ENCODE data around the gene NUDT1.

NUDT1 gene

DNA sequence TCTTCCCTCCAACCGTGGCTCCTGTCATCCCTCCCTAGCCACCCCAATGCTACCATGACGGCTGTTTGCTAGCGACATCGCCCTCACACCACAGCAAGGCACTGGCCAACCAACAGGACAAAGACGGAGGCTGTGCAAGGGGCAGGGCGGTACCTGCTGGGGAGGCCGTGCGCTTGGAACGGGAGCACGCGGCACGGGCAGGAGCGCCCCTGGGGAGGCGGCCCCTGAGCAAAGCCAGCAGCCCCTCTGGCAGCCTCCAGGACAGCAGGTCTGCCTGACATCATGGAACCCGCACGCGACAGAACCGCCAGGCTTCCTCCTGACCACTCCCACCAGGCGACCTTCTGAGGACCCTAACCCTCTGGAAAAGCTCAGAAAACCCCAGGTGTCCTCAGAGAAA, 22.0 kb upstream of the NUDT1 start:
- Histone ChIP-seq H3K36me3 (ENCODE audit: insufficient read depth, low read length) (peaks cover 73% of the 10 kb centered on the region), H3K9me2 (ENCODE audit: low read depth, low read length) (no peaks in the 10 kb centered on the region)

DNA sequence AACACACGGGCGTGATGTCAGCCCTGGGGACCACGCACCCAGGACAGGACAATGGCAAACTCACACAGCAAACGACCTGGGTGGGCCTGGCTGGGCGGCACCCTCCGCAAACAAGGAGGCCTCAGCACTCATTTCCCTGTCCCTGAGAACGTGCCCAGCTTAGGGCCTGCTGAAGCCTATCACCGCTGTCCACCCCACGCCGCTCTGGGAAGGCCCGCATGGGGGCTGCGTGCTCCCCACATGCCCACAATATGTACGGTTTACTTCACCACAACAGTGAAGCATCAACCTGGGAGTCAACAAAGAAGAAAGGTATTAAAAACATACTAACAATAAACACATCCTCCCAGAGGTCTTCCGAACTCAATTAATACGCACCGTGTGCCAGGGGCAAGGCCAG, 21.5 kb upstream of the NUDT1 start:
- TF ChIP-seq EZH2 (IDR thresholded peaks at IDR 0.05; ENCODE audit: borderline replicate concordance, low read length) (no peak), CTCF (IDR thresholded peaks at IDR 0.05; ENCODE audit: low read length) (no peak)
- no peak overlapping the region for H3K9ac ChIP-seq (ENCODE audit: low read length)
- no peaks in the 10 kb centered on the region for H4K20me1 ChIP-seq (ENCODE audit: insufficient read depth, low read length)
- H3K27me3 ChIP-seq (ENCODE audit: insufficient read depth, low read length) = no peaks in the 10 kb centered on the region
- H3K9me3 ChIP-seq (ENCODE audit: low read length) = no peaks in the 10 kb centered on the region
- no peak overlapping the region for H3K4me2 ChIP-seq (ENCODE audit: low read length)
- no peak overlapping the region for H2AFZ ChIP-seq (ENCODE audit: low read length)
- H3K27ac ChIP-seq (ENCODE audit: low read depth, low read length, poor library complexity, severe bottlenecking) = no peak overlapping the region
- no peaks in the 10 kb centered on the region for H3K4me1 ChIP-seq (ENCODE audit: insufficient read depth, low read length, severe bottlenecking)
- no peak overlapping the region for H3K4me3 ChIP-seq (ENCODE audit: low read depth, low read length, poor library complexity, severe bottlenecking)
- H3K9me2 ChIP-seq (ENCODE audit: low read depth, low read length) = no peaks in the 10 kb centered on the region
- H3F3A ChIP-seq (ENCODE audit: insufficient read depth, low read length) = no peaks in the 10 kb centered on the region
- peaks cover 75% of the 10 kb centered on the region for H3K36me3 ChIP-seq (ENCODE audit: insufficient read depth, low read length)
- no peaks in the 10 kb centered on the region for H3K79me2 ChIP-seq (ENCODE audit: insufficient read depth, low read length)

More for the DNA sequence above, 22.0 kb upstream of the NUDT1 start:
- Histone ChIP-seq H3K4me2 (ENCODE audit: low read length) (no peak overlapping the region), H4K20me1 (ENCODE audit: insufficient read depth, low read length) (no peaks in the 10 kb centered on the region), H3K4me3 (ENCODE audit: low read depth, low read length, poor library complexity, severe bottlenecking) (no peak overlapping the region), H3K9me3 (ENCODE audit: low read length) (no peaks in the 10 kb centered on the region), H3F3A (ENCODE audit: insufficient read depth, low read length) (no peaks in the 10 kb centered on the region), H2AFZ (ENCODE audit: low read length) (no peak overlapping the region), H3K9ac (ENCODE audit: low read length) (no peak overlapping the region), H3K4me1 (ENCODE audit: insufficient read depth, low read length, severe bottlenecking) (no peaks in the 10 kb centered on the region), H3K27me3 (ENCODE audit: insufficient read depth, low read length) (no peaks in the 10 kb centered on the region), H3K79me2 (ENCODE audit: insufficient read depth, low read length) (no peaks in the 10 kb centered on the region), H3K27ac (ENCODE audit: low read depth, low read length, poor library complexity, severe bottlenecking) (no peak overlapping the region)
- TF ChIP-seq EZH2 (IDR thresholded peaks at IDR 0.05; ENCODE audit: borderline replicate concordance, low read length) (no peak), CTCF (IDR thresholded peaks at IDR 0.05; ENCODE audit: low read length) (no peak)

DNA sequence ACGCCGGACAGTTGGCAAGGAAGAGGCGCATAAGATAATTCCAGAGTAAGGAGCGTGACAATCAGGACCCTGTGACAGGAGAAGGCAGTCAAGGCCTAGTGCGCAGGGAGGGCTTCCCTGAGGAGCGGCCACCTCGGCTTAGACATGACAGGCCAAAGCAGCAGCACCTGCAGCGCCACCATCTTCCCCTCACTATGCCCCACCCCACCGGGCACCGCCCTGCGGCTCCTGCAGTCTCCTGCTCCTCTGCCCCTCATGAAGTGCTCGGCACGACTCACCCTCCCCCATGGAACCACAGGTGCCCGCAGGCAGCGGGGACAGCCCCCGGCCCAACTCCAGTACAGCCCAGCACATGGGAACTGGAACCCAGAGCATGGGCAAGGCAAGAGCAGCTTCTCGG, 21.1 kb upstream of the NUDT1 start:
- Histone ChIP-seq H3K27ac (ENCODE audit: low read depth, low read length, poor library complexity, severe bottlenecking) (no peak overlapping the region), H3F3A (ENCODE audit: insufficient read depth, low read length) (no peaks in the 10 kb centered on the region), H3K9me3 (ENCODE audit: low read length) (no peaks in the 10 kb centered on the region), H4K20me1 (ENCODE audit: insufficient read depth, low read length) (no peaks in the 10 kb centered on the region), H3K27me3 (ENCODE audit: insufficient read depth, low read length) (no peaks in the 10 kb centered on the region), H3K9ac (ENCODE audit: low read length) (no peak overlapping the region), H3K4me3 (ENCODE audit: low read depth, low read length, poor library complexity, severe bottlenecking) (no peak overlapping the region), H3K79me2 (ENCODE audit: insufficient read depth, low read length) (no peaks in the 10 kb centered on the region), H3K9me2 (ENCODE audit: low read depth, low read length) (no peaks in the 10 kb centered on the region), H3K36me3 (ENCODE audit: insufficient read depth, low read length) (peaks cover 75% of the 10 kb centered on the region), H2AFZ (ENCODE audit: low read length) (no peak overlapping the region), H3K4me1 (ENCODE audit: insufficient read depth, low read length, severe bottlenecking) (no peaks in the 10 kb centered on the region), H3K4me2 (ENCODE audit: low read length) (no peak overlapping the region)
- TF ChIP-seq CTCF (IDR thresholded peaks at IDR 0.05; ENCODE audit: low read length) (no peak), EZH2 (IDR thresholded peaks at IDR 0.05; ENCODE audit: borderline replicate concordance, low read length) (no peak)
